MM.1S (cell line): ENCODE data around the gene KRTAP9-7.

Experiments
- CTCF ChIP-seq: fragments of 300-600 bp; sonication (generic); IDR thresholded peaks from 2 replicates; pipeline ENCODE4 v1.5.1; 2016; ENCODE audit warnings: antibody characterized with exemption, low read length, mixed read lengths
- EZH2 ChIP-seq: fragments of 300-600 bp; sonication (generic); optimal IDR thresholded peaks from 2 replicates; pipeline ENCODE3; 2017; ENCODE audit warnings: low read depth, mild to moderate bottlenecking, antibody characterized with exemption, low read length, mixed read lengths
- EZH2phosphoT487 ChIP-seq: fragments of 300-600 bp; sonication (generic); IDR thresholded peaks from 2 replicates; pipeline ENCODE4 v1.6.1; 2018; ENCODE audit warnings: antibody characterized with exemption, low read length

GRCh38 chr17:41267711-41268110 is 7.8 kb upstream of the KRTAP9-7 start:
- TF ChIP-seq EZH2phosphoT487 (no peak), CTCF (no peak), EZH2 (no peak)
